Posterior cingulate gyrus (tissue), 11 donors: Measurements from ENCODE around the gene CDKAL1.
"Not testable (repeated sequence)": the region's sequence is repeated elsewhere in the genome, so short reads cannot be mapped to it uniquely, and the experiment has no call there.

Source experiments
- DNase-seq, 10 donors: peaks; one replicate each; pipeline versions ENCODE4 v3.0.0 to v3.0.0-alpha.2; 2020 to 2021; ENCODE audit warnings: mixed read lengths in 3 of 10
- intact Hi-C: fragments of 100-400 bp; cut with DNase I; formaldehyde crosslinking; loops from one replicate; pipeline ENCODE4 v1.15.1; 2023

Gene CDKAL1

GRCh38 chr6:20702366-20702765, 168.1 kb downstream of the CDKAL1 start:
- intact Hi-C loops = no loop called here
- DNase-seq = no peak

- intact Hi-C loops = no loop called here
- DNase-seq = no peak
These were observed 168.8 kb downstream of the CDKAL1 start for GRCh38 chr6:20703049-20703448.

- intact Hi-C loops = no loop called here
- no peak for DNase-seq
These were observed 170.2 kb downstream of the CDKAL1 start for GRCh38 chr6:20704325-20705025.

- intact Hi-C loops = no loop called here
- DNase-seq = no peak
These were observed 171.5 kb downstream of the CDKAL1 start for GRCh38 chr6:20705741-20706140.

GRCh38 chr6:20706238-20706938, 172.1 kb downstream of the CDKAL1 start:
- intact Hi-C loops = no loop called here
- no peak for DNase-seq

GRCh38 chr6:20706939-20707485, 172.8 kb downstream of the CDKAL1 start:
- intact Hi-C loops = no loop called here
- no peak for DNase-seq

- intact Hi-C loops = no loop called here
- no peak for DNase-seq
These were observed 173.6 kb downstream of the CDKAL1 start for GRCh38 chr6:20707870-20708269.

- no peak for DNase-seq
- intact Hi-C loops = no loop called here
These were observed 174.3 kb downstream of the CDKAL1 start for GRCh38 chr6:20708367-20709124.

- DNase-seq = no peak
- intact Hi-C loops = no loop called here
These were observed 175.2 kb downstream of the CDKAL1 start for GRCh38 chr6:20709451-20709850.

- intact Hi-C loops = no loop called here
- DNase-seq = no peak
These were observed 176.1 kb downstream of the CDKAL1 start for GRCh38 chr6:20710341-20710740.

- intact Hi-C loops = no loop called here
- DNase-seq = no peak
These were observed 177.3 kb downstream of the CDKAL1 start for GRCh38 chr6:20711518-20711917.

GRCh38 chr6:20712011-20712410, 177.8 kb downstream of the CDKAL1 start:
- no peak for DNase-seq
- intact Hi-C loops = no loop called here

GRCh38 chr6:20715135-20715806, 181.0 kb downstream of the CDKAL1 start:
- DNase-seq = no peak
- intact Hi-C loops = no loop called here

- no peak for DNase-seq
- intact Hi-C loops = no loop called here
These were observed 182.6 kb downstream of the CDKAL1 start for GRCh38 chr6:20716865-20717264.

GRCh38 chr6:20717743-20718142, 183.5 kb downstream of the CDKAL1 start:
- DNase-seq = no peak
- intact Hi-C loops = no loop called here

GRCh38 chr6:20718705-20719653, 184.7 kb downstream of the CDKAL1 start:
- DNase-seq = no peak
- intact Hi-C loops = no loop called here

- DNase-seq = no peak
- intact Hi-C loops = no loop called here
These were observed 185.7 kb downstream of the CDKAL1 start for GRCh38 chr6:20719980-20720379.

- intact Hi-C loops = not testable (repeated sequence)
These were observed 186.9 kb downstream of the CDKAL1 start for GRCh38 chr6:20721121-20721520.

GRCh38 chr6:20722455-20722854, 188.2 kb downstream of the CDKAL1 start:
- intact Hi-C loops = no loop called here
- no peak for DNase-seq

More at GRCh38 chr6:20721121-20721520, 186.9 kb downstream of the CDKAL1 start:
- not testable (repeated sequence) for DNase-seq
